ENCODE data around the gene BIRC2.

Gene BIRC2

DNA sequence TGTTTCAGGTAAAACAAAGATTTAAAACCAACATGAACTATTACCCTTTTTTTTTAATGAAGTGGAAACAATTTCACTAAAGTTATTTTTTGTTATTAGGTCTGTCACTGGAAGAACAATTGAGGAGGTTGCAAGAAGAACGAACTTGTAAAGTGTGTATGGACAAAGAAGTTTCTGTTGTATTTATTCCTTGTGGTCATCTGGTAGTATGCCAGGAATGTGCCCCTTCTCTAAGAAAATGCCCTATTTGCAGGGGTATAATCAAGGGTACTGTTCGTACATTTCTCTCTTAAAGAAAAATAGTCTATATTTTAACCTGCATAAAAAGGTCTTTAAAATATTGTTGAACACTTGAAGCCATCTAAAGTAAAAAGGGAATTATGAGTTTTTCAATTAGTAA lies 30.9 kb downstream of the BIRC2 start:
- DNase-seq: no peak

DNA sequence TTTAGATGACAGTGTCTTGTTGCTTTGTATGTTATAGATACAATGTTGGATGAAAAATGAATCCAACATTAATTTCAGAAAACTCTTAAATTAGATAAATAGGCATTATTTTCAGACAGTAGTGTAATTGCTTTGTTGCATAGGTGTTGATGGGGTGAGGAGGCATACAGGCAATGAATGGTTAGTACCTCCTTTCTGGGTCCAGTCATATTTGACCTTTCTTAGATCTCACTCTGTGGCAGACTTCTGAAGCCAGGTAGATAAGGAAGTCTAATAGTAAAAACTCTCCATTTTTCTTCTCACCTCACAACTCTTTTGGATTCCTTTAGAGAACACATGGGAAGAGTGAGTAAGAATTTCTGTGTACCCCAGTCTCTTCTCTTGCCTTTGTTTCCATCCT lies 31.8 kb downstream of the BIRC2 start:
- DNase-seq: no peak

- DNase-seq: no peak
Observed at GRCh38 chr11:102382384-102382783, 35.4 kb downstream of the BIRC2 start.

GRCh38 chr11:102383839-102384238 lies 36.8 kb downstream of the BIRC2 start:
- DNase-seq: no peak

- DNase-seq: no peak
Observed at GRCh38 chr11:102384419-102385079, 37.5 kb downstream of the BIRC2 start.

DNA sequence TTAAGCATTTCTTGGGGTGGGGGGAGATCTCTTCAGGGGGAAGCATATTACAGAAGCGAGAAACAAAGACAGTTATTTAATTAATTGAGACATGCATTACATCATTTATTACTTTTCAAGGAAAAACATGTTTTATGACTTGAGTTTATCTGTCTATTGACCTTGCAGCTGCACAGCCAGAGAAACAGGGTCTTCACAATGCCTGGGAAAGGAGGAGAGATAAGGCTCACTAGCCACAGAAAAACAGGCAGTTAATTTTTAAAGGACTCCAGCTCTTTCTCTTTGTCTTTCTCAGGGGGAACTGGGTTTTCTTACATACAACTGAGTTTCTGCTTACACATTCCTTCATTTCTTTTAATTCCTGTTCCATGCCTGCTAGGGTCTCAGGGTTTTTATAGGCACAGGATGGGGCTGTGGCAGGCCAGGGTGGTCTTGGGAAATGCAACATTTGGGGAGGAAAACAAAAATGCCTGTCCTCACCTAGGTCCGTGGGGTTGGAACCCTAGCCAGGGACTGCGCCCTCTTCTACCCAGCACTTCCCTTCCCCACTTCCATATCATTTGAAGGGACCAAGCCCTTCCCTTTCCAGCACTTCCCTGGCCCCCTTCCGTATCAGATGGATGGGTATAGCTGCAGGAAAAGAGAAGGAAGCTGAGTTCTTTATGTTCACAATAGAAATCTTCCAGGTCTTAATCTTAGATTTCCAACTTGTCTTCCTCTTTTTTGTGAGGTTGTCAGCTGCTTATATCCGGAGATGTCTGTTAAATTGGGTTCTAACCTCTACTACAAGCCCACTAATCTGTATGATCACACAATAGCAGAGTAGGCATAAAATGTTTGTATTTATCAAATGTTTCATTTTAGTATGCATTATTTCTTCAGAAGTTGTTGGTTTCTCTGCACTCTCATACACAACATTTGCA lies 38.3 kb downstream of the BIRC2 start:
- DNase-seq: no peak

GRCh38 chr11:102386136-102386734 lies 39.2 kb downstream of the BIRC2 start:
- no peak for DNase-seq

DNA sequence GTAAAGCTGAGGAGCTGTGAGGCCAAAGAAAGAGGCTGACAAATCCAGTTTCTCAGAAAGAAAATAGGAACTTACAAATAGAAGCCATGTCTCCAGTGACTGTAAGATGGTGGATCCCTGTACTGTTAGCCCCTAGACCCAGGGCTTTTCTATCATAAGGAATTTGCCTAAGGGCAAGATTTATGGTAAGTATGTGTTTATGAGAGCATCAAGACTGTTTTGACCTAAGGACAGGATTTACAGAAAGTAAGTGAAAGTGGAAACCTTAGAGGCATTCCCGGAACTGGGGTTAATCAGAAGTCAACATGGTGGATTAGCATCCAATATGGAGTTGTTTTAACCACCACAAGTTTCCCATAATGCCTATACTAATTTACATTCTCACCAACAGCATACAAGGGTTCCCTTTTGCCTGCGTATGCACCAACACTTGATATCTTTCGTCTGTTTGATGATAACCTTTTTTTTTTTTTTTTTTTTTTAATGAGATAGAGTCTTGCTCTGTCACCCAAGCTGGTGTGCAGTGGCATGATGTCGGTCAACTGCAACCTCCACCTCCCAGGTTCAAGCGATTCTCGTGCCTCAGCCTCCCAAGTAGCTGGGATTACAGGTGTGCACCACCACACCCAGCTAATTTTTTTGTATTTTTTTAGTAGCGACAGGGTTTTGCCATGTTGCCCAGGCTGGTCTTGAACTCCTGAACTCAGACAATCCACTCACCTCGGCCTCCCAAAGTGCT lies 40.2 kb downstream of the BIRC2 start:
- no peak for DNase-seq

GRCh38 chr11:102389253-102389652 lies 42.2 kb downstream of the BIRC2 start:
- no peak for DNase-seq

DNA sequence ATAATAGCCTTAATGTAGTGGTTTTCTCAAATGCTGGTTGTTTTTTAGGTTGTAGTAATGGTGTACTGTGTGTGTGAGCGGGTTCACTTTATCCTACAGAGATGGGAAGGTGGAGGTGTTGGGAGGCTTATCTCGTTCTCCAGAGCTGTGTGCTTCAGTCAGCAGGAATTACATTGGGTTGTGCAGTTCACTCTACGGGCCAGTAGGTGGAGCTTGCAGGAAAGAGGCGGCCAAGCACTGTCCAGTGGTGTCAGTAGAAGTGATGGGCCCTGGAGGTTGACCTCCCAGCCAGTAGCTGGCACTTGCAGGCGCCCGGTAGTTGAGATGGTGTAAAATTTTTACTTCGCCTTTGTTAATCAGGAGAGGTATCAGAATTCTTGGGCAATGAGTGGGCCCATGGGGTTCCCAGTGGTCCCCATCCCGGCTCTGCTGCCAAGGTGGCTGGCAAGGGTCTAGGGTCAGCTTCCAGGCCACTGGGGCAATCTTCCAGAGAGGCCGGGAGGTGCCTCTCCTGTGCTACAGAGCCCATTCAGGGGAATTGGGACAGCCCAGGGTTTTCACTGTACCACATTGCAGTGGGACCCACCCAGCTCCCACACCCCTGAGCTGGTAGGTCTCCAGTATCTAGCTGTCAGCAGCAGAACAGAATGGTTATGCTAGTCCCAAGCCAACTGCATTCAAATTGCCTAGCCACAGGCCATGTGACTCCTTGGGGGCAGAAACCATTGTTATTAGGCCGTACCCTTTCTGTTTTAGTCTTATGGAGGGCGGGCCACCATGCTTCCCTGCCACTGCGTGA lies 43.9 kb downstream of the BIRC2 start:
- DNase-seq: peak; percentile 18

- no peak for DNase-seq
Observed at GRCh38 chr11:102391549-102392237, 44.7 kb downstream of the BIRC2 start.

GRCh38 chr11:102393272-102393730 lies 46.3 kb downstream of the BIRC2 start:
- DNase-seq: no peak

- no peak for DNase-seq
Observed at GRCh38 chr11:102395720-102396393, 48.8 kb downstream of the BIRC2 start.

- no peak for DNase-seq
Observed at GRCh38 chr11:102396708-102397563, 49.9 kb downstream of the BIRC2 start.

GRCh38 chr11:102398297-102398696 lies 51.3 kb downstream of the BIRC2 start:
- no peak for DNase-seq

GRCh38 chr11:102399189-102399588 lies 52.2 kb downstream of the BIRC2 start:
- no peak for DNase-seq

DNA sequence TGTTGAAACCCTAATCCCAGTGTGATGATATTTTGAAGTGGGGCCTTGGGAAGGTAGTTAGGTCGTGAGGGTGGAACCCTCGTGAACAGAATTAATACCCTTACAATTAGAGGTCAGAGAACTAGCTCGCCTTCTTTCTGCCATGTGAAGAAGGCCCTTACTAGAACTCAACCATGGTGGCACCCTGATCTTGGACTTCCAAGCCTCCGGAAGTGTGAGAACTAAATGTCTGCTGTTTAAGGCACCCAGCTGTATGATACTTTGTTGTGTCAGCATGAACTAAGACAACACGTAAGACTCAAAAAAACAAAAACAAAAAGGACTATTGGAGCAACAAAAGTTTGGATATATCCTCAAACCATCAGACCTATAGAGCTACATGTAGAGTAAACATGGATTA lies 53.6 kb downstream of the BIRC2 start:
- DNase-seq: no peak

DNA sequence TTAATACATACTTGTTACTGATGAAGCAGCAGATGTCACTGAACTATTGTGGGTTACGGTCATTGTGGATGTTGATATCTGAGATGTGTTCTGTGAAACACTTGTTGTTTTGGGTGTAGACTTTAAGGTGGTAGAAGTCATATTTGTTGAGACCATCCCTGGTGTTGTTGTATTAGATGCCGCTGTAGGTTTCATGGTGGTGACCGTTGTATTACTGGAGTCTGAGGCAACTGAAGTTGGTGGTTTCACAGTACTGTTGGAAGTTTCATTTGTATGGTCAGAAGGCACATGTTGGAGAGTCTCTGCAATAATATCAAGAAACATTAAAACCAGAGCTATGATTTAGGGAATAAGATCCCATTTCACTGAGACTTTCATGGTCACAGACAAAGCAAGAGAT lies 54.9 kb downstream of the BIRC2 start:
- no peak for DNase-seq

DNA sequence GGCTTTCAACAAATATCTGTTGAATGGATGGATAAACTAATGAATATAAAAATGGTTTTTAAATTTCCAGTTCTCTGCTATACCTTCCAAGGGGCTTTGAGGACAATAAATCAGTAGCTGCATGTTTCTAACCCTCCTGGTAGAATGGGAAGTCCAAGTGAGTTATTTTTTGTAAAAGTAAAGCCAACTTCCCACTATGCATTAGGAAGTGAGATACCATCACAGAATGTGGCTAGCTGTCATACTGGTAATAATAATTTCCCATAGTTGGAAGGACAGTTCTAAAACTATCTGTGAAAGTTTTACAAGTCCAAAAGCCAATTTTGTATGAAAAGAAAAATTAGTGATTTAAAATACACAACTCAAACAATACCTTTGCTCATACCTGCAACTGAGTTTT lies 55.5 kb downstream of the BIRC2 start:
- DNase-seq: no peak

- no peak for DNase-seq
Observed at GRCh38 chr11:102405501-102405900, 58.5 kb downstream of the BIRC2 start.

Measured in SHP77 treated with DMSO at 0.1 percent for 48 hours (cell line).